Keratinocyte (primary cell): Measurements from ENCODE around the gene KRTAP5-3. TPM values are rescaled to one million over a fixed set of nuclear protein-coding genes. Genes with fewer than 3 reads are reported as not detected.

Experiments used
- DNase-seq: peaks from one replicate; pipeline ENCODE4 v3.0.0-alpha.2; 2011; ENCODE audit warnings: low read depth, missing footprints, low spot score
- FAIRE-seq: peaks from 2 replicates; lab custom pipeline; 2011; peaks lifted over from hg19 to GRCh38; lab: Jason Lieb, UNC
- H2AFZ ChIP-seq: 2 replicates; pipeline ENCODE4 v1.6.0; 2012; ENCODE audit warnings: low read length, control low read depth, inconsistent platforms; ENCODE audit not compliant: control insufficient read depth
- H3K27ac ChIP-seq: 2 replicates; pipeline ENCODE4 v1.5.1; 2011; ENCODE audit warnings: low read length; ENCODE audit not compliant: control insufficient read depth, insufficient read depth
- H3K27me3 ChIP-seq: 3 replicates; pipeline ENCODE4 v1.6.0; 2011; ENCODE audit warnings: low read length; ENCODE audit not compliant: control insufficient read depth, insufficient read depth; ENCODE audit errors: extremely low read depth
- H3K36me3 ChIP-seq, 2 experiments: 2 replicates in 1 of 2; 3 replicates in 1 of 2; pipeline ENCODE4 v1.5.1; 2011; ENCODE audit warnings: low read length in 2 of 2, mild to moderate bottlenecking in 1 of 2; ENCODE audit not compliant: control insufficient read depth in 2 of 2, insufficient read depth in 2 of 2; ENCODE audit errors: extremely low read depth in 1 of 2
- H3K4me1 ChIP-seq: 3 replicates; pipeline ENCODE4 v1.5.1; 2011; ENCODE audit warnings: low read length; ENCODE audit not compliant: control insufficient read depth, insufficient read depth; ENCODE audit errors: extremely low read depth
- H3K4me2 ChIP-seq: 3 replicates; pipeline ENCODE4 v1.6.0; 2011; ENCODE audit warnings: low read depth, low read length; ENCODE audit not compliant: control insufficient read depth, insufficient read depth; ENCODE audit errors: extremely low read depth
- H3K4me3 ChIP-seq, 3 experiments: fragments of 200-600 bp in 1 of 3; sonication (generic) in 1 of 3; 2 replicates in 2 of 3; 3 replicates in 1 of 3; pipeline ENCODE4 v1.5.1; 2011 to 2016; ENCODE audit warnings: low read length in 3 of 3, mild to moderate bottlenecking in 3 of 3, control low read depth in 2 of 3, inconsistent platforms in 1 of 3, low read depth in 1 of 3, mixed read lengths in 1 of 3, mixed run types in 1 of 3, moderate library complexity in 1 of 3; ENCODE audit not compliant: control insufficient read depth in 2 of 3, insufficient read depth in 2 of 3; ENCODE audit errors: extremely low read depth in 1 of 3
- H3K79me2 ChIP-seq: 2 replicates; pipeline ENCODE4 v1.6.0; 2012; ENCODE audit warnings: low read length; ENCODE audit not compliant: control insufficient read depth, insufficient read depth
- H3K9ac ChIP-seq: 3 replicates; pipeline ENCODE4 v1.6.0; 2011; ENCODE audit warnings: low read length; ENCODE audit not compliant: control insufficient read depth, insufficient read depth; ENCODE audit errors: extremely low read depth
- H3K9me1 ChIP-seq: 3 replicates; pipeline ENCODE4 v1.6.0; 2011; ENCODE audit warnings: low read length; ENCODE audit not compliant: control insufficient read depth, insufficient read depth; ENCODE audit errors: extremely low read depth
- H3K9me3 ChIP-seq: 2 replicates; pipeline ENCODE4 v1.5.1; 2012; ENCODE audit warnings: low read depth, low read length; ENCODE audit not compliant: control insufficient read depth
- H4K20me1 ChIP-seq: 3 replicates; pipeline ENCODE4 v1.6.0; 2011; ENCODE audit warnings: low read length; ENCODE audit not compliant: control insufficient read depth, insufficient read depth; ENCODE audit errors: extremely low read depth
- EZH2 ChIP-seq: IDR thresholded peaks from one replicate; pipeline ENCODE4 v1.6.1; 2012; ENCODE audit warnings: inconsistent platforms, mild to moderate bottlenecking, low read length, moderate library complexity
- dilution Hi-C: fragments of 300-500 bp; cut with MboI; formaldehyde crosslinking; loops from one replicate; pipeline ENCODE4 v1.7.0; 2020; ENCODE audit warnings: low sequenced_read_pairs; ENCODE audit not compliant: extremely low pct_ligation_motif_present
- polyA plus RNA-seq, 5 experiments: library from polyadenylated mRNA; depleted of rRNA in 3 of 5; stranded (reverse) in 3 of 5; stranded (forward) in 1 of 5; unstranded in 1 of 5; fragments of >200 nt; gene quantifications; 1 replicate in 1 of 5; 2 replicates in 3 of 5; 3 replicates in 1 of 5; pipeline versions ENCODE4 v1.2.1 to v1.2.3, GENCODE V29; 2011 to 2012; ENCODE audit warnings: missing spikeins in 2 of 5, low read depth in 1 of 5, low replicate concordance in 1 of 5
- TF ChIP-seq, protein P1 (sequence below), 3 experiments: IDR thresholded peaks in 1 of 3; conservative IDR thresholded peaks in 1 of 3; optimal IDR thresholded peaks in 1 of 3; 2 replicates in 2 of 3; 3 replicates in 1 of 3; pipeline versions ENCODE3 to v1.5.1; 2011; ENCODE audit warnings: low read length in 3 of 3, mild to moderate bottlenecking in 3 of 3, moderate library complexity in 2 of 3, control low read depth in 1 of 3, inconsistent platforms in 1 of 3; ENCODE audit not compliant: insufficient read depth in 2 of 3; ENCODE audit errors: extremely low read depth in 1 of 3

The KRTAP5-3 gene
- polyA plus RNA-seq, 1 donor (not counting 4 experiments of a cell fraction or from before 2014, with no cell fraction given), result not detected

GRCh38 chr11:1643146-1643690 is 35.0 kb upstream of the KRTAP5-3 start:
- TF ChIP-seq EZH2, result no peak
- TF ChIP-seq, protein P1, sequence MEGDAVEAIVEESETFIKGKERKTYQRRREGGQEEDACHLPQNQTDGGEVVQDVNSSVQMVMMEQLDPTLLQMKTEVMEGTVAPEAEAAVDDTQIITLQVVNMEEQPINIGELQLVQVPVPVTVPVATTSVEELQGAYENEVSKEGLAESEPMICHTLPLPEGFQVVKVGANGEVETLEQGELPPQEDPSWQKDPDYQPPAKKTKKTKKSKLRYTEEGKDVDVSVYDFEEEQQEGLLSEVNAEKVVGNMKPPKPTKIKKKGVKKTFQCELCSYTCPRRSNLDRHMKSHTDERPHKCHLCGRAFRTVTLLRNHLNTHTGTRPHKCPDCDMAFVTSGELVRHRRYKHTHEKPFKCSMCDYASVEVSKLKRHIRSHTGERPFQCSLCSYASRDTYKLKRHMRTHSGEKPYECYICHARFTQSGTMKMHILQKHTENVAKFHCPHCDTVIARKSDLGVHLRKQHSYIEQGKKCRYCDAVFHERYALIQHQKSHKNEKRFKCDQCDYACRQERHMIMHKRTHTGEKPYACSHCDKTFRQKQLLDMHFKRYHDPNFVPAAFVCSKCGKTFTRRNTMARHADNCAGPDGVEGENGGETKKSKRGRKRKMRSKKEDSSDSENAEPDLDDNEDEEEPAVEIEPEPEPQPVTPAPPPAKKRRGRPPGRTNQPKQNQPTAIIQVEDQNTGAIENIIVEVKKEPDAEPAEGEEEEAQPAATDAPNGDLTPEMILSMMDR (optimal IDR thresholded peaks at IDR 0.05 in 1 of 3, IDR thresholded peaks at IDR 0.05 in 1 of 3, conservative IDR thresholded peaks at IDR 0.05 in 1 of 3; ENCODE audit: extremely low read depth in 1 of 3, insufficient read depth in 2 of 3, low read length in 3 of 3), result no peak
- H3K9ac ChIP-seq, result no peak overlapping the region
- H4K20me1 ChIP-seq, result peaks cover 4% of the 10 kb centered on the region
- no peaks in the 10 kb centered on the region for H3K4me1 ChIP-seq
- DNase-seq (no peak), FAIRE-seq (no peak)
- H3K36me3 ChIP-seq, result no peaks in the 10 kb centered on the region
- H3K9me1 ChIP-seq, result no peaks in the 10 kb centered on the region
- H3K4me3 ChIP-seq, result no peak overlapping the region
- no peak overlapping the region for H3K4me2 ChIP-seq
- no peak overlapping the region for H2AFZ ChIP-seq
- peaks cover 25% of the 10 kb centered on the region for H3K27me3 ChIP-seq
- H3K79me2 ChIP-seq, result no peaks in the 10 kb centered on the region
- no peaks in the 10 kb centered on the region for H3K9me3 ChIP-seq
- dilution Hi-C loops, result no loop called here
- no peak overlapping the region for H3K27ac ChIP-seq

GRCh38 chr11:1642288-1643145 is 34.3 kb upstream of the KRTAP5-3 start:
- Histone ChIP-seq H2AFZ (no peak overlapping the region), H3K9me1 (no peaks in the 10 kb centered on the region), H3K79me2 (no peaks in the 10 kb centered on the region), H4K20me1 (peaks cover 4% of the 10 kb centered on the region), H3K4me2 (no peak overlapping the region), H3K27me3 (peaks cover 28% of the 10 kb centered on the region), H3K9me3 (no peaks in the 10 kb centered on the region), H3K4me3 (no peak overlapping the region), H3K36me3 (no peaks in the 10 kb centered on the region), H3K4me1 (no peaks in the 10 kb centered on the region), H3K27ac (no peak overlapping the region), H3K9ac (no peak overlapping the region)
- dilution Hi-C loops, result no loop called here
- no peak for DNase-seq
- FAIRE-seq, result no peak
- TF ChIP-seq, protein P1 (optimal IDR thresholded peaks at IDR 0.05 in 1 of 3, IDR thresholded peaks at IDR 0.05 in 1 of 3, conservative IDR thresholded peaks at IDR 0.05 in 1 of 3; ENCODE audit: extremely low read depth in 1 of 3, insufficient read depth in 2 of 3, low read length in 3 of 3), result no peak
- no peak for TF ChIP-seq EZH2
